Type B pancreatic cell (in vitro differentiated cells): ENCODE measurements around the gene HDHD5. TPM values are rescaled to one million over a fixed set of nuclear protein-coding genes. Genes with fewer than 3 reads are reported as not detected.
A peak's percentile ranks its signal among the peaks of the same experiment; 100 is the strongest.

ENCODE experiments used
- DNase-seq: peaks from one replicate; pipeline ENCODE4 v3.0.0; 2021; ENCODE audit warnings: mixed read lengths; ENCODE audit not compliant: unreplicated experiment; ENCODE audit errors: extremely low spot score
- H3K27ac Mint-ChIP-seq: 2 replicates; pipeline ENCODE4 v1.8.0; 2021; ENCODE audit warnings: mild to moderate bottlenecking, mixed read lengths
- H3K27me3 Mint-ChIP-seq: 2 replicates; pipeline ENCODE4 v1.8.0; 2021; ENCODE audit warnings: mixed read lengths
- H3K36me3 Mint-ChIP-seq: 2 replicates; pipeline ENCODE4 v1.8.0; 2021; ENCODE audit warnings: mixed read lengths
- H3K4me1 Mint-ChIP-seq: one replicate; pipeline ENCODE4 v1.8.0; 2021; ENCODE audit warnings: mixed read lengths; ENCODE audit not compliant: unreplicated experiment
- H3K4me3 Mint-ChIP-seq: 2 replicates; pipeline ENCODE4 v1.8.0; 2021; ENCODE audit warnings: mild to moderate bottlenecking, mixed read lengths
- H3K9me3 Mint-ChIP-seq: 2 replicates; pipeline ENCODE4 v1.8.0; 2021; ENCODE audit warnings: mixed read lengths
- total RNA-seq: library from RNA; stranded (reverse); gene quantifications from 2 replicates; pipeline ENCODE4 v1.2.1, GENCODE V29; 2021; ENCODE audit warnings: low replicate concordance
- TF ChIP-seq, protein P1 (sequence below): fragments of 200-600 bp; sonication (generic); conservative IDR thresholded peaks from 2 replicates; pipeline ENCODE4 v1.5.0; 2021; ENCODE audit warnings: antibody characterized with exemption, mild to moderate bottlenecking

Gene HDHD5
- total RNA-seq, 1 donor from 2014 or later, result 40.1 TPM

DNA sequence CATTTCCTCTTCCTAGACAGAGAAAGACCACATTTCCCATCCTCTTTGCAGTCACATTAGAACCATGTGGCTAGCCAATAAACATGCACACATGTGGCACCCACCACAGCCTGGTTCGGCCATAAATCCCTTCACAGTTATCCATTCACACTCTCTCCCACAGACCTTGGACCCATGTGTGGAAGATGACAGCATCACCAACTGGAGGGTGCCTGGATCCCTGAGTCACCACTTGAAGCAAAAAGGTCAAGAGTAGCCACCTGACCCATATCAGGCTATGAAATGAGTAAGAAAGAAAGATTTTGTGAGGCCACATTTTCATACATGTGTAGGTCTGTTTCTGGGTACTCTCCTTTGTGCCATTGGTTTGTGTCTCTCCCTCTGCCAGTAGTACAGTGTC is 28.9 kb downstream of the HDHD5 start:
- no peak overlapping the region for H3K27ac Mint-ChIP-seq
- no peaks in the 10 kb centered on the region for H3K9me3 Mint-ChIP-seq
- H3K4me1 Mint-ChIP-seq, result no peaks in the 10 kb centered on the region
- TF ChIP-seq, protein P1, sequence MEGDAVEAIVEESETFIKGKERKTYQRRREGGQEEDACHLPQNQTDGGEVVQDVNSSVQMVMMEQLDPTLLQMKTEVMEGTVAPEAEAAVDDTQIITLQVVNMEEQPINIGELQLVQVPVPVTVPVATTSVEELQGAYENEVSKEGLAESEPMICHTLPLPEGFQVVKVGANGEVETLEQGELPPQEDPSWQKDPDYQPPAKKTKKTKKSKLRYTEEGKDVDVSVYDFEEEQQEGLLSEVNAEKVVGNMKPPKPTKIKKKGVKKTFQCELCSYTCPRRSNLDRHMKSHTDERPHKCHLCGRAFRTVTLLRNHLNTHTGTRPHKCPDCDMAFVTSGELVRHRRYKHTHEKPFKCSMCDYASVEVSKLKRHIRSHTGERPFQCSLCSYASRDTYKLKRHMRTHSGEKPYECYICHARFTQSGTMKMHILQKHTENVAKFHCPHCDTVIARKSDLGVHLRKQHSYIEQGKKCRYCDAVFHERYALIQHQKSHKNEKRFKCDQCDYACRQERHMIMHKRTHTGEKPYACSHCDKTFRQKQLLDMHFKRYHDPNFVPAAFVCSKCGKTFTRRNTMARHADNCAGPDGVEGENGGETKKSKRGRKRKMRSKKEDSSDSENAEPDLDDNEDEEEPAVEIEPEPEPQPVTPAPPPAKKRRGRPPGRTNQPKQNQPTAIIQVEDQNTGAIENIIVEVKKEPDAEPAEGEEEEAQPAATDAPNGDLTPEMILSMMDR, result no peak
- H3K4me3 Mint-ChIP-seq, result no peak overlapping the region
- peaks cover 5% of the 10 kb centered on the region for H3K36me3 Mint-ChIP-seq
- H3K27me3 Mint-ChIP-seq, result no peaks in the 10 kb centered on the region
- no peak for DNase-seq

DNA sequence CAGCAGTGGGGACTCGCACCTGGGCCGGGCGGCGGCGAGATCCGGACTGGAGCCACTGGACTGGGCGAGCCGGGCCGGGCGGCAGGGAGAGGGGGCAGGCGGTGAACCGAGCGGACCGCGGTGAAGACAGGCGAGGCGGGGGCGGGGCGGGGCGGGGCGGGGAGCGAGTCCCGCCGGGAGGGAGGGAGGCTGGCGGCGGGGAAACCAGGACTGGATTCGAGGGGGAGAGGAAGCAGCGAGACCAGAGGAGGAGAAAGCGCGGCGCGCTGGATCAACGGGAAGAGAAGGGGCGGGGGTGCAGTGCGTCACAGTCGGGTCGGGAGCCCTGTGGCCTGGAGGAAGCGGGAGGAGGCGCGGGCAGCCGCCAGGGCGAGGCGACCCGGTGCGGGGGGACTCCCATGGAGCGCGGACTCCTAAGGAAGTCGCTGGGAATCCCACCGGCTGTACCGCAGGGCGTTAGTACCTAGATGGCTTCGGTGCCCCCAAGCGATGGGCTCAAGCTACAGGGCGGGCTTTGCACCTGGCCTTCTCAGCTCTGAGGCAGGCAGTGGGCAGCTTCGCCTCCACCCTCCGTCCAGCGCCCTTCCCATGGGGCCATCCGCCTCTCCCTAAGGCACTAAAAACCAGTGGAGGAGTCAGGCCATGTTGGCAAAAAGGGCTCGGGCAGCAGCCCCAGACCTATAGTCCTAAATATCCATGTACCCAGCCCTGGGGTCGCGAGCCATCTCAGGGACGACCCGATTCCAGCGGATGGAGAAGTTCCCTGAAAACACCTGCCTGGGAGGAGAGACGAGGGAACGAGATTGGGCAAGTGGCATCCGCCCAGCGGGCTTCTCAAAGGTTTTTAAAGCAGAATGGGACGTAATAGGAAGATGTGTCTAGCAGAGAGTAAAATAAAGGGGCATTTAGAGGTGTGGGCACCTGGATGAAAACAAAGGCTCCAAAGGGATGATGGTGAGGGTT is 37.6 kb downstream of the HDHD5 start, which contains the start of gene TMEM121B:
TSS of gene TMEM121B (minus strand) at position 128 of the 963 bp plus-strand sequence. CDS start 233 bp downstream, outside the sequence.
- TF ChIP-seq, protein P1, result no peak
- no peaks in the 10 kb centered on the region for H3K9me3 Mint-ChIP-seq
- H3K27me3 Mint-ChIP-seq, result peaks cover 44% of the 10 kb centered on the region
- peak; percentile 80 for DNase-seq
- no peaks in the 10 kb centered on the region for H3K36me3 Mint-ChIP-seq
- no peaks in the 10 kb centered on the region for H3K4me1 Mint-ChIP-seq
- H3K27ac Mint-ChIP-seq, result no peak within 1 kb of the TSS
- H3K4me3 Mint-ChIP-seq, result peak within 1 kb of the TSS; percentile 87

DNA sequence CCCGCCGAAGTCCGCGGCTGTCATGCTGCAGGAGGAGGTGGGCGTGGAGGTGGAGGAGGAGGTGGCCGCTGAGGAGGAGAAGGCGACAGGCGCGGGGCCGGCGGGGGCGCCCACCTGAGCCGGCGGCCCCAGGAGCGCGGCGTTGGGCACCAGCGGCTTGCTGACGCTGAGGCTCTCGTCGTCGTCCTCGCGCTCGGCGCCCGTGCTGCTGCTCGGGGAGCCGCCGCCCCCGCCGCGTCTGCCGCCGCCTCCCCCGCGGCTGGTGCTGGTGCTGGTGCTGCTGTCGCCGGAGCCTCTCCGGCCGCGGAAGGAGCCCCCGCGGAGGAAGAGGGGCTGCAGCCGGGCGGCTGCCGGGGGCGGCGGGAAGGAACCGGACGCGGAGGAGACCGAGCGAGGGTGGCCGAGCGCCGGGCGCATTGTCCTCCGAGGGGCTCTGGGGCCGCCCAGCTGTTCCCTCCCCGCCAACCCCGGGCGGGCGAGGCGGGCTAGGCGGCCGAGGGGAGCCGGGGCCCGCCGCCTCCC is 38.3 kb downstream of the HDHD5 start:
- Mint-ChIP-seq H3K4me1 (no peaks in the 10 kb centered on the region), H3K4me3 (no peak overlapping the region)

DNA sequence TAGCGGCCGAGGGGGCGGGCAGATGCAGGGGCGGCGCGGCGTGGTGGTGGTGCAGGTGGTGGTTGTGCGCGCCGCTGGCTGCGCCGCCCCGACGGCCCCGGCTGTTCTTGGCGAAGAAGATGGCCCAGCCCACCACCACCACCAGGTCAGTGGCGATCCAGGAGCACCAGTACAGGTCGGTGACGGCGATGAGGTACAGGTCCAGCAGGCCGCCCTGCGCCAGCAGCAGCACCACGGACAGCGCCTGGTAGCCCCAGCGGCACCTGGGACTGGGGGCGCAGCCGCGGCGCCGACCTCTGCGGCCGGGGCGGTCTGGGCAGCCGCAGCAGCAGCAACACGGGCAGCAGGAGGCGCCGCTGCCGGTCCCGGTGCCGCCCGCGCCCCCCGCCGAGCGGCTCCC is 38.8 kb downstream of the HDHD5 start:
- no peaks in the 10 kb centered on the region for H3K9me3 Mint-ChIP-seq
- no peaks in the 10 kb centered on the region for H3K4me1 Mint-ChIP-seq
- H3K27me3 Mint-ChIP-seq, result peaks cover 50% of the 10 kb centered on the region
- H3K4me3 Mint-ChIP-seq, result no peak overlapping the region
- TF ChIP-seq, protein P1, result no peak
- no peaks in the 10 kb centered on the region for H3K36me3 Mint-ChIP-seq
- H3K27ac Mint-ChIP-seq, result no peak overlapping the region
- peak; percentile 79 for DNase-seq

More for the DNA sequence above, 38.3 kb downstream of the HDHD5 start:
- DNase-seq, result no peak
- no peak overlapping the region for H3K27ac Mint-ChIP-seq
- H3K36me3 Mint-ChIP-seq, result no peaks in the 10 kb centered on the region
- H3K27me3 Mint-ChIP-seq, result peaks cover 50% of the 10 kb centered on the region
- TF ChIP-seq, protein P1, result no peak
- no peaks in the 10 kb centered on the region for H3K9me3 Mint-ChIP-seq

DNA sequence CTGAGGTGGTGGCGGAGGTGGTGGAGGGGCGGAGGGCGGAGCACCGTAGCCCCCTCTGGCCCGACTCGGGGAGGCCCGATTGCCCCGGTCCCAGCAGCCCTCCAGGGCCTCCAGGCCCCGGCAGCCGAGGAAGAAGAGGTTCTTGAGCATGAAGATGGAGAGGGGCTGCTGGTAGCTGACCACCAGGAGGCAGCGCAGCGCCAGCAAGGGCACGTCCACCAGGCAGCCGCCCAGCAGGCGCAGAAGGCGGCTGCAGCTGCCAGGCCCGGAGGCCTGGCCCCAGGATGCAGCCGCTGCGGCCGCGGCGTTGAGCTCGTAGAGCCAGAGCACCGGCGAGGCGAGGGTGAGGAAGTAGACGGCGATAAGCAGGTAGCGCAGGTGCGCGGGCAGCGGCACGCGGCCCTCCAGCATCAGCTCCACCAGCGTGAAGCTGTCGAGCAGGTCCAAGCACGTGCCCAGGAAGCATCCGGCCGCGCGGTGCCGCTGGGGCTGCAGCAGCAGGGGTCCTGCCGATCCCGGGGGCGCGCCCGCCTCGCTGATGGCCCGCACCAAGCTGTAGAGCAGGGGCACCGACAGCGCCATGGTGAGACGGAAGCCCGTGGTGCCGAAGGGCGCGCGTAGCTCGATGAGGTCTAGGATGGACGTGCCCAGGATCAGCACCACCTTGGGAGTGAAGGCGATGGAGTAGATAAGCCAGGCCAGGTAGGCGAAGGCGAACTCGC is 39.4 kb downstream of the HDHD5 start:
- no peaks in the 10 kb centered on the region for H3K4me1 Mint-ChIP-seq
- peak overlapping the region; percentile 39 for H3K4me3 Mint-ChIP-seq
- no peaks in the 10 kb centered on the region for H3K36me3 Mint-ChIP-seq
- H3K27ac Mint-ChIP-seq, result no peak overlapping the region
- no peaks in the 10 kb centered on the region for H3K9me3 Mint-ChIP-seq
- H3K27me3 Mint-ChIP-seq, result peaks cover 47% of the 10 kb centered on the region
- DNase-seq, result no peak
- TF ChIP-seq, protein P1, result peak; percentile 67
